H9 (cell line): ENCODE results near the gene RNF20. TPM values are rescaled to one million over a fixed set of nuclear protein-coding genes. Genes with fewer than 3 reads are reported as not detected.

Source experiments
- DNase-seq: peaks from one replicate; pipeline ENCODE4 v3.0.0-alpha.2; 2017
- H2AFZ ChIP-seq: one replicate; pipeline ENCODE4 v1.6.1; 2013; ENCODE audit warnings: mild to moderate bottlenecking, low read length, control low read depth, moderate library complexity
- H2AK5ac ChIP-seq: 2 replicates; pipeline ENCODE4 v1.6.1; 2013; ENCODE audit warnings: low read length, control low read depth, mixed read lengths; ENCODE audit not compliant: insufficient read length
- H2BK120ac ChIP-seq: one replicate; pipeline ENCODE4 v1.6.1; 2013; ENCODE audit warnings: low read depth, mild to moderate bottlenecking, low read length, control low read depth, inconsistent platforms; ENCODE audit not compliant: poor library complexity, severe bottlenecking
- H2BK12ac ChIP-seq: 2 replicates; pipeline ENCODE4 v1.6.1; 2013; ENCODE audit warnings: low read length, control low read depth, mixed read lengths, low read depth; ENCODE audit not compliant: insufficient read length
- H2BK15ac ChIP-seq: 2 replicates; pipeline ENCODE4 v1.6.1; 2013; ENCODE audit warnings: low read depth, low read length, control low read depth
- H2BK20ac ChIP-seq: one replicate; pipeline ENCODE4 v1.6.1; 2013; ENCODE audit warnings: low read depth, mild to moderate bottlenecking, low read length, control low read depth, inconsistent platforms; ENCODE audit not compliant: poor library complexity, severe bottlenecking
- H2BK5ac ChIP-seq: 2 replicates; pipeline ENCODE4 v1.6.1; 2013; ENCODE audit warnings: low read length, control low read depth, mixed read lengths; ENCODE audit not compliant: insufficient read length
- H3K14ac ChIP-seq: 2 replicates; pipeline ENCODE4 v1.6.1; 2013; ENCODE audit warnings: low read length, control low read depth; ENCODE audit not compliant: insufficient read depth
- H3K18ac ChIP-seq: 2 replicates; pipeline ENCODE4 v1.6.1; 2013; ENCODE audit warnings: low read depth, mild to moderate bottlenecking, mixed read lengths, low read length, control low read depth; ENCODE audit not compliant: insufficient read length
- H3K23ac ChIP-seq: 2 replicates; pipeline ENCODE4 v1.6.1; 2013; ENCODE audit warnings: low read length, control low read depth, mixed read lengths, low read depth; ENCODE audit not compliant: insufficient read length
- H3K23me2 ChIP-seq: 2 replicates; pipeline ENCODE4 v1.6.1; 2013; ENCODE audit warnings: low read depth, mild to moderate bottlenecking, mixed read lengths, low read length, control low read depth; ENCODE audit not compliant: insufficient read length, poor library complexity, severe bottlenecking
- H3K27ac ChIP-seq: 2 replicates; pipeline ENCODE4 v1.5.1; 2013; ENCODE audit warnings: low read length, control low read depth, mixed read lengths, low read depth; ENCODE audit not compliant: insufficient read length
- H3K27me3 ChIP-seq: 2 replicates; pipeline ENCODE4 v1.6.1; 2013; ENCODE audit warnings: low read length, control low read depth, inconsistent platforms; ENCODE audit not compliant: insufficient read depth
- H3K4ac ChIP-seq: 2 replicates; pipeline ENCODE4 v1.6.1; 2013; ENCODE audit warnings: low read depth, mild to moderate bottlenecking, control low read depth, inconsistent platforms, low read length, moderate library complexity
- H3K4me1 ChIP-seq: 2 replicates; pipeline ENCODE4 v1.6.1; 2013; ENCODE audit warnings: low read length, control low read depth, inconsistent platforms; ENCODE audit not compliant: insufficient read depth
- H3K4me2 ChIP-seq: 2 replicates; pipeline ENCODE4 v1.6.1; 2013; ENCODE audit warnings: low read length, control low read depth, mixed read lengths; ENCODE audit not compliant: insufficient read length, insufficient read depth
- H3K56ac ChIP-seq: 2 replicates; pipeline ENCODE4 v1.6.1; 2013; ENCODE audit warnings: low read depth, mild to moderate bottlenecking, mixed read lengths, low read length, control low read depth; ENCODE audit not compliant: insufficient read length
- H3K79me1 ChIP-seq: 2 replicates; pipeline ENCODE4 v1.6.1; 2013; ENCODE audit warnings: low read depth, mild to moderate bottlenecking, moderate library complexity, low read length, control low read depth, inconsistent platforms; ENCODE audit not compliant: insufficient read depth, poor library complexity, severe bottlenecking
- H3K79me2 ChIP-seq: 2 replicates; pipeline ENCODE4 v1.6.1; 2013; ENCODE audit warnings: low read length, control low read depth, inconsistent platforms; ENCODE audit not compliant: insufficient read depth
- H3K9ac ChIP-seq: 2 replicates; pipeline ENCODE4 v1.6.1; 2013; ENCODE audit warnings: low read length, control low read depth, mixed read lengths; ENCODE audit not compliant: insufficient read length; ENCODE audit errors: extremely low read depth
- H3K9me3 ChIP-seq: one replicate; pipeline ENCODE4 v1.6.1; 2013; ENCODE audit warnings: low read depth, low read length, inconsistent platforms; ENCODE audit not compliant: control insufficient read depth
- H3T11ph ChIP-seq: one replicate; pipeline ENCODE4 v1.6.1; 2013; ENCODE audit warnings: mild to moderate bottlenecking, low read length, control low read depth, inconsistent platforms
- H4K20me1 ChIP-seq: one replicate; pipeline ENCODE4 v1.6.1; 2013; ENCODE audit not compliant: control insufficient read depth, insufficient read length, insufficient read depth
- H4K5ac ChIP-seq: 2 replicates; pipeline ENCODE4 v1.6.1; 2013; ENCODE audit warnings: low read depth, mild to moderate bottlenecking, mixed read lengths, low read length, control low read depth; ENCODE audit not compliant: insufficient read length
- H4K8ac ChIP-seq: replicated peaks from 2 replicates; pipeline ENCODE4 v1.6.1; 2013; ENCODE audit warnings: low read length, control low read depth, mixed read lengths, low read depth; ENCODE audit not compliant: insufficient read length
- H4K91ac ChIP-seq: 2 replicates; pipeline ENCODE4 v1.6.1; 2013; ENCODE audit warnings: low read depth, mild to moderate bottlenecking, moderate library complexity, mixed read lengths, low read length, control low read depth; ENCODE audit not compliant: insufficient read length
- H3K27ac Mint-ChIP-seq, 3 experiments: 2 replicates in 2 of 3; 3 replicates in 1 of 3; pipeline ENCODE4 v1.8.0; 2020 to 2021; ENCODE audit warnings: mixed read lengths in 3 of 3, mild to moderate bottlenecking in 1 of 3, moderate library complexity in 1 of 3
- H3K27me3 Mint-ChIP-seq: 2 replicates; pipeline ENCODE4 v1.8.0; 2021; ENCODE audit warnings: low read depth, mild to moderate bottlenecking, moderate library complexity, mixed read lengths
- H3K36me3 Mint-ChIP-seq, 3 experiments: 2 replicates in 2 of 3; 3 replicates in 1 of 3; pipeline ENCODE4 v1.8.0; 2020 to 2021; ENCODE audit warnings: low read depth in 3 of 3, mixed read lengths in 3 of 3; ENCODE audit not compliant: insufficient read depth in 1 of 3
- H3K4me1 Mint-ChIP-seq, 2 experiments: 2 replicates each; pipeline ENCODE4 v1.8.0; 2020; ENCODE audit warnings: mixed read lengths in 2 of 2
- H3K4me3 Mint-ChIP-seq, 2 experiments: 2 replicates in 1 of 2; 3 replicates in 1 of 2; pipeline ENCODE4 v1.8.0; 2020 to 2021; ENCODE audit warnings: mild to moderate bottlenecking in 2 of 2, mixed read lengths in 2 of 2, moderate library complexity in 1 of 2
- H3K9me3 Mint-ChIP-seq, 2 experiments: 2 replicates in 1 of 2; 3 replicates in 1 of 2; pipeline ENCODE4 v1.8.0; 2020; ENCODE audit warnings: mild to moderate bottlenecking in 2 of 2, mixed read lengths in 2 of 2, moderate library complexity in 1 of 2
- CTCF ChIP-seq: fragments of 200-600 bp; sonication (generic); conservative IDR thresholded peaks from 3 replicates; pipeline ENCODE4 v1.8.0; 2021; ENCODE audit warnings: antibody characterized with exemption, mild to moderate bottlenecking
- total RNA-seq: library from RNA; stranded (reverse); gene quantifications from 2 replicates; pipeline ENCODE4 v1.2.1, GENCODE V29; 2021

The RNF20 gene
- total RNA-seq, 1 experiment from 2014 or later, result 48.5 TPM

DNA sequence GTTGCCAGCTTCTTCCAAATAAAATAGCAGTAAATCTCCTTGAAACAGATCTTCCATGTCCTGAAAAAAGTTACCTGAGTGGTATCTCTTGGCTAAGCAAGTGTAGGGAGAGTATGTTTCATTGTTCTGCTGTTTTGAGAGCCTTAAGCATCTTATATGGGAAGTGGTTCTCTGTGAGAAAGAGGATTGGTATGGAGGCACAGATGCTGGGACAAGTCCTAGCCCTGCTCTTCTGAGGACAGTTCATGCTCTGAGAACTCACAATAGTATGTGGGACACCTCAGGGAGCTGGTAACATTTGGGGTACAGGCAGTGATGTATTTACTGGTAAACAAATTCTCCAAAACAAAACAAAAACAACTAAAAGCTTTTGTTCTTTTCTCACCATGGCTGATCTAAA, 59.1 kb downstream of the RNF20 start:
- Histone ChIP-seq H3K23me2 (no peaks in the 10 kb centered on the region), H3K18ac (no peak overlapping the region), H3K4me1 (no peaks in the 10 kb centered on the region), H2BK5ac (no peak overlapping the region), H3K9me3 (no peaks in the 10 kb centered on the region), H3K4me2 (no peak overlapping the region), H3K79me2 (no peaks in the 10 kb centered on the region), H3K9ac (no peak overlapping the region), H3K4ac (no peak overlapping the region), H4K5ac (no peak overlapping the region), H3K23ac (no peak overlapping the region), H3K79me1 (no peaks in the 10 kb centered on the region), H2AFZ (no peak overlapping the region), H3K14ac (no peak overlapping the region), H3K27ac (no peak overlapping the region), H2BK12ac (no peak overlapping the region), H2AK5ac (no peak overlapping the region), H4K20me1 (no peaks in the 10 kb centered on the region), H3K56ac (no peak overlapping the region), H3T11ph (no peak overlapping the region), H3K27me3 (no peaks in the 10 kb centered on the region), H4K8ac (no peak overlapping the region), H2BK15ac (no peak overlapping the region), H4K91ac (no peak overlapping the region), H2BK20ac (no peak overlapping the region), H2BK120ac (no peak overlapping the region)
- no peak for DNase-seq
- Mint-ChIP-seq H3K36me3 (no peaks in the 10 kb centered on the region), H3K9me3 (no peaks in the 10 kb centered on the region), H3K4me1 (peaks cover 3 to 7% of the 10 kb centered on the region in 2 experiments; a peak in 3 of 4 replicates), H3K4me3 (no peak overlapping the region), H3K27me3 (peaks cover 4% of the 10 kb centered on the region; the same call in 1 of the 2 replicates), H3K27ac (no peak overlapping the region)
- no peak for TF ChIP-seq CTCF
